ENCODE results near the gene CPZ. TPM values are rescaled to one million over a fixed set of nuclear protein-coding genes. Genes with fewer than 3 reads are reported as not detected.

Gene CPZ
- total RNA-seq, 4 donors from 2014 or later, result 0.32 to 4.2 (median 2.1) TPM

- no peaks in the 10 kb centered on the region for H3K36me3 ChIP-seq
- 65% methylated on average over 2 of the region's 2 CpGs for WGBS
- H3K9me3 ChIP-seq, result no peaks in the 10 kb centered on the region
- H3K4me1 ChIP-seq, result peaks cover 10% of the 10 kb centered on the region
- H3K27me3 ChIP-seq, result peaks cover 92% of the 10 kb centered on the region
- no peak for TF ChIP-seq CTCF (IDR thresholded peaks at IDR 0.05)
- H3K27ac ChIP-seq, result no peak overlapping the region
- DNase-seq (ENCODE audit: low spot score in 2 of 2), result peak in 1 of 2 donors; percentile 41
- H3K4me3 ChIP-seq, result no peak overlapping the region
Observed at GRCh38 chr4:8582016-8582415, 10.5 kb upstream of the CPZ start.

GRCh38 chr4:8582436-8582835 is 10.1 kb upstream of the CPZ start:
- TF ChIP-seq POLR2A (IDR thresholded peaks at IDR 0.05), result no peak
- no peak for TF ChIP-seq CTCF (IDR thresholded peaks at IDR 0.05)
- TF ChIP-seq POLR2AphosphoS5 (IDR thresholded peaks at IDR 0.05), result no peak
- TF ChIP-seq EP300 (IDR thresholded peaks at IDR 0.05), result no peak
- WGBS, result 93% methylated on average over 12 of the region's 12 CpGs
- H3K4me3 ChIP-seq, result no peak overlapping the region
- H3K27me3 ChIP-seq, result peaks cover 91% of the 10 kb centered on the region
- no peak overlapping the region for H3K27ac ChIP-seq
- peaks cover 10% of the 10 kb centered on the region for H3K4me1 ChIP-seq
- DNase-seq (ENCODE audit: low spot score in 2 of 2), result peak in 1 of 2 donors; percentile 74
- H3K36me3 ChIP-seq, result no peaks in the 10 kb centered on the region
- no peaks in the 10 kb centered on the region for H3K9me3 ChIP-seq

GRCh38 chr4:8582941-8583654 is 9.5 kb upstream of the CPZ start:
- peak in 1 of 2 donors; percentile 56 for DNase-seq (ENCODE audit: low spot score in 2 of 2)
- no peak overlapping the region for H3K4me3 ChIP-seq
- WGBS, result 63% methylated on average over 6 of the region's 9 CpGs
- no peak overlapping the region for H3K27ac ChIP-seq
- no peaks in the 10 kb centered on the region for H3K36me3 ChIP-seq
- H3K4me1 ChIP-seq, result peaks cover 10% of the 10 kb centered on the region
- H3K27me3 ChIP-seq, result peaks cover 87% of the 10 kb centered on the region
- H3K9me3 ChIP-seq, result no peaks in the 10 kb centered on the region
- TF ChIP-seq POLR2AphosphoS5 (IDR thresholded peaks at IDR 0.05) (no peak), EP300 (IDR thresholded peaks at IDR 0.05) (no peak), CTCF (IDR thresholded peaks at IDR 0.05) (no peak), POLR2A (IDR thresholded peaks at IDR 0.05) (no peak)

GRCh38 chr4:8583655-8584025 is 8.9 kb upstream of the CPZ start:
- Histone ChIP-seq H3K27ac (no peak overlapping the region), H3K27me3 (peaks cover 86% of the 10 kb centered on the region), H3K9me3 (no peaks in the 10 kb centered on the region), H3K4me1 (peaks cover 10% of the 10 kb centered on the region), H3K4me3 (no peak overlapping the region), H3K36me3 (no peaks in the 10 kb centered on the region)
- WGBS, result 44% methylated on average over 4 of the region's 4 CpGs
- DNase-seq (ENCODE audit: low spot score in 2 of 2), result no peak
- TF ChIP-seq EP300 (IDR thresholded peaks at IDR 0.05) (no peak), POLR2AphosphoS5 (IDR thresholded peaks at IDR 0.05) (no peak), POLR2A (IDR thresholded peaks at IDR 0.05) (no peak), CTCF (IDR thresholded peaks at IDR 0.05) (no peak)

GRCh38 chr4:8585186-8585585 is 7.4 kb upstream of the CPZ start:
- DNase-seq (ENCODE audit: low spot score in 2 of 2), result peak; percentile 49 to 65
- Histone ChIP-seq H3K27me3 (peaks cover 81% of the 10 kb centered on the region), H3K27ac (no peak overlapping the region), H3K4me1 (peaks cover 8% of the 10 kb centered on the region), H3K4me3 (no peak overlapping the region), H3K36me3 (no peaks in the 10 kb centered on the region), H3K9me3 (no peaks in the 10 kb centered on the region)
- WGBS, result 48% methylated on average over 4 of the region's 6 CpGs
- no peak for TF ChIP-seq CTCF (IDR thresholded peaks at IDR 0.05)
- no peak for TF ChIP-seq POLR2AphosphoS5 (IDR thresholded peaks at IDR 0.05)
- TF ChIP-seq POLR2A (IDR thresholded peaks at IDR 0.05), result no peak
- TF ChIP-seq EP300 (IDR thresholded peaks at IDR 0.05), result no peak

All from suprapubic skin (tissue), 4 donors.